Thymus (tissue), 11 donors: ENCODE data around the gene PARM1. TPM values are rescaled to one million over a fixed set of nuclear protein-coding genes. Genes with fewer than 3 reads are reported as not detected.

ENCODE experiments used
- DNase-seq, 9 donors: peaks; one replicate each; pipeline ENCODE4 v3.0.0-alpha.2; 2013; ENCODE audit warnings: low spot score in 9 of 9, low read depth in 6 of 9, missing footprints in 1 of 9
- H3K27ac ChIP-seq, 2 donors: one replicate each; pipeline ENCODE4 v1.5.1; 2013; ENCODE audit warnings: control low read depth in 1 of 2, low read depth in 1 of 2, low read length in 1 of 2, mild to moderate bottlenecking in 1 of 2, moderate library complexity in 1 of 2
- H3K27me3 ChIP-seq, 2 donors: one replicate each; pipeline ENCODE4 v1.5.1; 2013; ENCODE audit warnings: low read length in 1 of 2; ENCODE audit not compliant: control insufficient read depth in 2 of 2, insufficient read depth in 1 of 2
- H3K36me3 ChIP-seq, 2 donors: one replicate each; pipeline ENCODE4 v1.5.1; 2013; ENCODE audit warnings: low read length in 1 of 2, mild to moderate bottlenecking in 1 of 2, moderate library complexity in 1 of 2; ENCODE audit not compliant: control insufficient read depth in 2 of 2, insufficient read depth in 2 of 2
- H3K4me1 ChIP-seq, 2 donors: one replicate each; pipeline ENCODE4 v1.5.1; 2013; ENCODE audit warnings: low read length in 2 of 2; ENCODE audit not compliant: control insufficient read depth in 2 of 2, insufficient read depth in 2 of 2
- H3K4me3 ChIP-seq, 2 donors: one replicate each; pipeline ENCODE4 v1.5.1; 2013; ENCODE audit warnings: low read length in 2 of 2, control low read depth in 1 of 2, mild to moderate bottlenecking in 1 of 2
- H3K9me3 ChIP-seq, 2 donors: one replicate each; pipeline ENCODE4 v1.5.1; 2013; ENCODE audit warnings: low read length in 1 of 2, mild to moderate bottlenecking in 1 of 2; ENCODE audit not compliant: control insufficient read depth in 2 of 2, insufficient read depth in 1 of 2
- WGBS: extraction: QIAGEN DNeasy Blood & Tissue Kit; methylation state at CpG from one replicate; pipeline ENCODE4 v1.1.7; 2013; 5-methylcytosine and 5-hydroxymethylcytosine counted together
- polyA plus RNA-seq: library from polyadenylated mRNA; stranded (reverse); fragments of 200-250 nt; gene quantifications from one replicate; pipeline ENCODE4 v1.2.3, GENCODE V29; 2013
- total RNA-seq: library from RNA; stranded (reverse); fragments of 120-200 nt; gene quantifications from one replicate; pipeline ENCODE4 v1.2.4, GENCODE V29; 2013
- donor health status: healthy.

The PARM1 gene
- total and polyA plus RNA-seq, 2 donors: 19.9 to 27.2 TPM

DNA sequence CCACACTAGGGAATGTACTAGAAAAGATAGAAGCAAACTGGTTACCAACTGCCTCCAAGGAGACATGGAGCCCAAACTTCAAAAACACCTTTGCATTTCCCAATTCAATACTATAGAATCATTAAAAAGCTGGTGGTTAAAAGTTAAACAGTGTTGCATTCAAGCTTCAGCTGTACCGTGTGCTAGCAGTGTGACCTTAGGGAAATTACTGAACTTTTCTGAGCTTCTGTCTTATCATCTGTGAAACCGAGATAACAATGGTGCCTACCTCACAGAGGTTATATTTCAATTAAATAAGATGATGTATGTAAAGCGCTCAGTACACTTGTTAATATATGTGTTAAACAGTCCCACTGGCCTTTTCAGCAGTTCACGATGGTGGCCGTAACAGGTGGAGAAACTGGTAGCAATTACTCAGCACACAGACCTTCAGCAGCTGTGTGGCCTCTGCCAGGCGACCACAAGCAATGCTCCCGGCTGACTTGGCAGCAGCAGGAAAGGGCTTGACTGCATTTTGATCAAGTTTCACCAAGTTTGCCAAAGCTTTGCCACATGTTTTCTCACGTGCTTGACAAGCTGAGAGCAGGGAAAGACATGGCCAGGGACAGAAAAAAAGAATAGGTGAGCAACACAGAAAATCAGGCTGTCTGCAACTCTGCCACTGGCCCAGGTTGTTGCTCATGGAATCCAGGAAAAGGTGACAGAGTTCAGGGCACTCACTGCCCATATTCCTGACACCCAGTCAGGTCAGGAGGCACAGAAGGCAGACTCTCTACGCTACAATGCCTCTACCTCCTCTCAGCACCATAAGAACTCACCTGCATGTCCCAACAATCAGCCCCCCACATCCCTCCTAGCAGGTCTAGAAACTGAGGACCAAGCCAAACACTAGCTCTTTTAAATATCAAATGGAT, 72.1 kb downstream of the PARM1 start:
- Histone ChIP-seq H3K9me3 (peaks cover 0 to 4% of the 10 kb centered on the region in 2 donors), H3K4me1 (no peaks in the 10 kb centered on the region), H3K27ac (no peak overlapping the region), H3K4me3 (no peak overlapping the region), H3K27me3 (no peaks in the 10 kb centered on the region), H3K36me3 (no peaks in the 10 kb centered on the region)
- WGBS: 83% methylated on average over 9 of the region's 9 CpGs
- peak in 1 of 9 donors; percentile 2 for DNase-seq

DNA sequence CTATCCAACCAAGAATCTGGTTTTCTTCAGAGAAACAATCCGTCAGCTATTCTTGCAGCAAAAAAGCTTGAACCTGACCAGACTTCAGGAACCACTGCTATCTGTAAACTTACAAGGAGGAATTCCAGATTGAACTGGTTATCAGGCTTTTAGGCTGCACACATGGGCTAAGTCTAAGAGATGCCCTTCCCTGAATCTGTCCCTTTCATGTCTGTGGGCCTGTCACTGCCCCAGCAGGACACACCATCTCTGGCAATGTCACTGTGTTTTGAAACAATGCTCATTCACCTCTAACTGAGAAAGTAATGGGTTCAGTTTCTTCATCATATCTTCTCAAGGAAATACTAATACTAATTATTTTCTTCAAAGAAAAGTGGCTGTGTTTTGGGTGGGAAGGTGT, 72.8 kb downstream of the PARM1 start:
- Histone ChIP-seq H3K4me3 (no peak overlapping the region), H3K27me3 (no peaks in the 10 kb centered on the region), H3K27ac (no peak overlapping the region), H3K4me1 (no peaks in the 10 kb centered on the region), H3K36me3 (no peaks in the 10 kb centered on the region), H3K9me3 (peaks cover 0 to 4% of the 10 kb centered on the region in 2 donors)
- no peak for DNase-seq
- WGBS: 98% methylated on average over 1 of the region's 1 CpG

- H3K36me3 ChIP-seq: no peaks in the 10 kb centered on the region
- 87% methylated on average over 3 of the region's 3 CpGs for WGBS
- no peak overlapping the region for H3K4me3 ChIP-seq
- peaks cover 0 to 4% of the 10 kb centered on the region in 2 donors for H3K9me3 ChIP-seq
- H3K4me1 ChIP-seq: no peaks in the 10 kb centered on the region
- no peak for DNase-seq
- no peaks in the 10 kb centered on the region for H3K27me3 ChIP-seq
- H3K27ac ChIP-seq: no peak overlapping the region
Observed at GRCh38 chr4:75007891-75008290, 75.0 kb downstream of the PARM1 start.

DNA sequence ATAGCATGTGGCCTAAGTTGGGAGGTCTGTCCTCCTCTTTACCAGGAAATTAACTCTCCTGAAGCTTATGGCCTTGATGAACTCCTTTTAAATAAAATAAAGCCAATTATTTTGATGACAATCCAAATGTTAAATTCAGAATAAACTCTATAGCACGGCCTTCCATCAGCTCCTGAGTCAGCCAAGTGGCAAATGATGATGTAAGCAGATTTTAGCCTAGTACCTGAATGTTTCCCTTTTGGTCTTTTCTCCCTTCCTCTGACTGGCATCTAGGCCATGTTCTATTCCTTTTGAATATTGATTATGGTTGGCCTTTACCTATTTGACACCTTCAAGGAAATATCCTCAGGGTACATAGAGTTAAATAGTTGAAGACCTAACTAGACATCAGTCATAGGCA, 76.2 kb downstream of the PARM1 start:
- Histone ChIP-seq H3K4me1 (no peaks in the 10 kb centered on the region), H3K4me3 (no peak overlapping the region), H3K27ac (no peak overlapping the region), H3K27me3 (no peaks in the 10 kb centered on the region), H3K36me3 (no peaks in the 10 kb centered on the region), H3K9me3 (peaks cover 0 to 4% of the 10 kb centered on the region in 2 donors)
- DNase-seq: no peak
- WGBS: 83% methylated on average over 1 of the region's 1 CpG

- 94% methylated on average over 4 of the region's 4 CpGs for WGBS
- peaks cover 0 to 4% of the 10 kb centered on the region in 2 donors for H3K9me3 ChIP-seq
- H3K36me3 ChIP-seq: no peaks in the 10 kb centered on the region
- H3K4me3 ChIP-seq: no peak overlapping the region
- DNase-seq: no peak
- H3K27me3 ChIP-seq: no peaks in the 10 kb centered on the region
- H3K27ac ChIP-seq: no peak overlapping the region
- no peaks in the 10 kb centered on the region for H3K4me1 ChIP-seq
Observed at GRCh38 chr4:75011131-75011795, 78.3 kb downstream of the PARM1 start.

DNA sequence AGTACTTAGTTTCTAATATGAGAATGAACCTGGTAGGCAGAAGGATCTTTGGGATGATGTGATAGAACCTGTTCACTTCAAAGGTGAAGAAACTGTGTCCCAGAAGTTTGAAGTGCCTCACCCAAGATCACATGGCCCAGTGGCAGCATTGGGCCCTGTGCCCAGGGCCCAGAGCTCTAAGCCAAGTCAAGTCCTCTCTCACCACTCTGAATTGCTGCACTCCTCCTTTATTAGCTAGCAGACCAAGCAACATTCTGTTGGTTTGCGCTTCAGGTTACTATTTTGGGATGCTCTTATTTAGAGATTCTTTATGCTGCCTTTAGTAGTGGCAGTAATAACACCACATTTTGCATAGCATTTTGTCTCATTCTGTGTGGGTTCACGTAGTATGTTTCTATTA, 82.7 kb downstream of the PARM1 start:
- no peaks in the 10 kb centered on the region for H3K27me3 ChIP-seq
- H3K4me3 ChIP-seq: no peak overlapping the region
- no peaks in the 10 kb centered on the region for H3K9me3 ChIP-seq
- 95% methylated on average over 2 of the region's 2 CpGs for WGBS
- no peaks in the 10 kb centered on the region for H3K4me1 ChIP-seq
- H3K36me3 ChIP-seq: no peaks in the 10 kb centered on the region
- DNase-seq: no peak
- no peak overlapping the region for H3K27ac ChIP-seq

DNA sequence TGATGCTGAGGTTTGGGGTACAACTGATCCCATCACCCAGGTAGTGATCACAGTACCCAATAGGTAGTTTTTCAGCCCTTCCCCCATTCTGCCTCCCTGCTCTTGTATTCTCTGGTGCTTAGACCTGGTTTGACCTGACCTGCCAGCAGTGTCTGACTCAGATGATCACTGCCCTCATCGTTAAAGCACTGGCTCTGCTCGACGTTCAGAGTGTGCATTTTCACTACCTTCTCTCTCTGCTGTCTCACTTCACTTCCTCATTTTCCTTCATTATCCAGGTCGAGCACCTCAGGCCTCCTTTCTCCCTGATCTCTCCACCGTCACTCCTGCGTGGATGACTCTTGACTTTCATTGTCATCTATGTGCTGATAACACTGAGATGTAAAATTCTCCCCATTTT, 83.6 kb downstream of the PARM1 start:
- no peak for DNase-seq
- Histone ChIP-seq H3K9me3 (no peaks in the 10 kb centered on the region), H3K4me1 (no peaks in the 10 kb centered on the region), H3K36me3 (no peaks in the 10 kb centered on the region), H3K4me3 (no peak overlapping the region), H3K27me3 (no peaks in the 10 kb centered on the region), H3K27ac (no peak overlapping the region)
- 74% methylated on average over 6 of the region's 6 CpGs for WGBS

GRCh38 chr4:75018811-75019479, 86.0 kb downstream of the PARM1 start:
- no peak overlapping the region for H3K4me3 ChIP-seq
- 91% methylated on average over 3 of the region's 3 CpGs for WGBS

GRCh38 chr4:75025431-75025830, 92.5 kb downstream of the PARM1 start:
- Histone ChIP-seq H3K9me3 (no peaks in the 10 kb centered on the region), H3K36me3 (no peaks in the 10 kb centered on the region), H3K27me3 (no peaks in the 10 kb centered on the region), H3K27ac (no peak overlapping the region), H3K4me1 (no peaks in the 10 kb centered on the region), H3K4me3 (no peak overlapping the region)
- DNase-seq: no peak
- WGBS: 95% methylated on average over 5 of the region's 5 CpGs

More at GRCh38 chr4:75018811-75019479, 86.0 kb downstream of the PARM1 start:
- H3K36me3 ChIP-seq: no peaks in the 10 kb centered on the region
- H3K27ac ChIP-seq: no peak overlapping the region
- no peak for DNase-seq
- no peaks in the 10 kb centered on the region for H3K9me3 ChIP-seq
- H3K27me3 ChIP-seq: no peaks in the 10 kb centered on the region
- no peaks in the 10 kb centered on the region for H3K4me1 ChIP-seq
